B cell (primary cell): Measurements from ENCODE around the gene STAT5A. TPM values are rescaled to one million over a fixed set of nuclear protein-coding genes. Genes with fewer than 3 reads are reported as not detected.

Experiments used
- ATAC-seq: fragments of 200-7000 bp; cut with Tn5 transposase; one replicate; pipeline ENCODE4 v1.10.0; 2021; ENCODE audit warnings: low read depth, mild to moderate bottlenecking, moderate number of reproducible peaks, moderate library complexity
- CTCF ChIA-PET: fragments of 350-600 bp; sonication (Branson Sonifier 250); formaldehyde crosslinking; loops from one replicate; lab custom pipeline; 2021; ENCODE audit warnings: antibody characterized with exemption, inconsistent platforms; lab: Charles Lee
- POLR2A ChIA-PET: fragments of 350-600 bp; sonication (Branson Sonifier 250); formaldehyde crosslinking; loops from one replicate; lab custom pipeline; 2021; ENCODE audit warnings: antibody characterized with exemption; lab: Charles Lee
- DNase-seq: peaks from one replicate; pipeline ENCODE4 v3.0.0; 2013
- H2AFZ ChIP-seq: 2 replicates; pipeline ENCODE4 v1.6.1; 2012; ENCODE audit warnings: mild to moderate bottlenecking, low read depth, low read length; ENCODE audit not compliant: insufficient read depth, poor library complexity, severe bottlenecking
- H3K27ac ChIP-seq, 2 donors: 1 replicate in 1 of 2; 2 replicates in 1 of 2; pipeline ENCODE4 v1.5.1; 2012 to 2013; ENCODE audit warnings: low read length in 2 of 2, mild to moderate bottlenecking in 2 of 2, moderate library complexity in 1 of 2
- H3K27me3 ChIP-seq, 4 experiments: fragments of 200-600 bp in 1 of 4; sonication (generic) in 1 of 4; replicated peaks in 1 of 4; 1 replicate in 2 of 4; 2 replicates in 2 of 4; pipeline versions ENCODE4 v1.6.1 to v1.7.0; 2013 to 2016; ENCODE audit warnings: low read length in 3 of 4, mild to moderate bottlenecking in 2 of 4, mixed read lengths in 1 of 4, moderate library complexity in 1 of 4; ENCODE audit not compliant: insufficient read depth in 4 of 4, control insufficient read depth in 3 of 4; ENCODE audit errors: control extremely low read depth in 1 of 4
- H3K36me3 ChIP-seq, 2 experiments: replicated peaks in 1 of 2; 1 replicate in 1 of 2; 2 replicates in 1 of 2; pipeline versions ENCODE4 v1.6.1 to v1.7.1; 2013; ENCODE audit warnings: low read length in 1 of 2; ENCODE audit not compliant: insufficient read depth in 2 of 2, control insufficient read depth in 1 of 2; ENCODE audit errors: control extremely low read depth in 1 of 2, extremely low read depth in 1 of 2
- H3K4me1 ChIP-seq, 2 donors: fragments of 200-600 bp in 1 of 2; sonication (generic) in 1 of 2; 1 replicate in 1 of 2; 2 replicates in 1 of 2; pipeline versions ENCODE4 v1.5.1 to v1.6.1; 2013 to 2017; ENCODE audit warnings: low read length in 2 of 2; ENCODE audit not compliant: control insufficient read depth in 2 of 2, insufficient read depth in 2 of 2
- H3K4me2 ChIP-seq: replicated peaks from 2 replicates; pipeline ENCODE3; 2012; ENCODE audit warnings: mild to moderate bottlenecking, low read depth, low read length; ENCODE audit not compliant: poor library complexity, severe bottlenecking
- H3K4me3 ChIP-seq, 5 experiments: fragments of 200-600 bp in 1 of 5; sonication (generic) in 1 of 5; 1 replicate in 3 of 5; 2 replicates in 2 of 5; pipeline versions ENCODE4 v1.5.1 to v1.7.0; 2011 to 2016; ENCODE audit warnings: low read length in 4 of 5, mild to moderate bottlenecking in 4 of 5, low read depth in 2 of 5, control low read depth in 1 of 5, moderate library complexity in 1 of 5; ENCODE audit not compliant: insufficient read depth in 1 of 5; ENCODE audit errors: control extremely low read depth in 1 of 5, extremely low read depth in 1 of 5
- H3K79me2 ChIP-seq: fragments of 200-600 bp; sonication (generic); one replicate; pipeline ENCODE4 v1.6.0; 2016; ENCODE audit warnings: low read length; ENCODE audit not compliant: control insufficient read depth, insufficient read depth
- H3K9ac ChIP-seq: fragments of 200-600 bp; sonication (generic); 2 replicates; pipeline ENCODE4 v1.6.1; 2017; ENCODE audit warnings: mild to moderate bottlenecking, low read length, moderate library complexity
- H3K9me3 ChIP-seq, 3 donors: one replicate each; pipeline versions ENCODE4 v1.6.1 to v1.7.1; 2013; ENCODE audit warnings: low read length in 2 of 3; ENCODE audit not compliant: control insufficient read depth in 2 of 3, insufficient read depth in 1 of 3; ENCODE audit errors: control extremely low read depth in 1 of 3
- H4K20me1 ChIP-seq: 2 replicates; pipeline ENCODE4 v1.6.0; 2012; ENCODE audit warnings: mild to moderate bottlenecking, low read length; ENCODE audit not compliant: insufficient read depth, control insufficient read depth, poor library complexity, severe bottlenecking
- H3K27ac Mint-ChIP-seq: one replicate; pipeline ENCODE4 v1.8.0; 2021; ENCODE audit warnings: mixed read lengths
- H3K27me3 Mint-ChIP-seq: one replicate; pipeline ENCODE4 v1.8.0; 2021; ENCODE audit warnings: mixed read lengths
- H3K4me1 Mint-ChIP-seq: one replicate; pipeline ENCODE4 v1.8.0; 2021; ENCODE audit warnings: mixed read lengths
- H3K4me3 Mint-ChIP-seq: one replicate; pipeline ENCODE4 v1.8.0; 2021; ENCODE audit warnings: mixed read lengths
- H3K9me3 Mint-ChIP-seq: one replicate; pipeline ENCODE4 v1.8.0; 2022; ENCODE audit warnings: mixed read lengths; ENCODE audit not compliant: insufficient read depth
- EZH2 ChIP-seq: IDR thresholded peaks from 2 replicates; pipeline ENCODE4 v1.6.1; 2012; ENCODE audit warnings: borderline replicate concordance, low read depth, mild to moderate bottlenecking, moderate library complexity, low read length; ENCODE audit not compliant: insufficient read depth, poor library complexity, severe bottlenecking
- WGBS: methylation state at CpG from one replicate; pipeline ENCODE4 v1.1.5; 2013; ENCODE audit warnings: missing lambda C conversion rate; ENCODE audit not compliant: insufficient coverage; 5-methylcytosine and 5-hydroxymethylcytosine counted together
- intact Hi-C: fragments of 100-400 bp; cut with micrococcal nuclease; formaldehyde crosslinking; loops from one replicate; pipeline ENCODE4 v1.10.0; 2022
- polyA plus RNA-seq: library from polyadenylated mRNA; depleted of rRNA; stranded (reverse); fragments of >200 nt; gene quantifications from 2 replicates; pipeline ENCODE4 v1.2.3, GENCODE V29; 2012
- total RNA-seq, 2 donors: library from RNA; stranded (reverse); fragments of 120-200 nt in 1 of 2; gene quantifications; 1 replicate in 1 of 2; 2 replicates in 1 of 2; pipeline versions ENCODE4 v1.2.3 to v1.2.4, GENCODE V29; 2013 to 2022
- TF ChIP-seq, protein P1 (sequence below): fragments of 200-600 bp; IDR thresholded peaks from one replicate; pipeline ENCODE4 v1.8.0; 2022; ENCODE audit warnings: antibody characterized with exemption, mild to moderate bottlenecking

Gene STAT5A
- total and polyA plus RNA-seq, 2 donors (not counting 1 experiment from before 2014, with no cell fraction given): 48.8 to 110 TPM

DNA sequence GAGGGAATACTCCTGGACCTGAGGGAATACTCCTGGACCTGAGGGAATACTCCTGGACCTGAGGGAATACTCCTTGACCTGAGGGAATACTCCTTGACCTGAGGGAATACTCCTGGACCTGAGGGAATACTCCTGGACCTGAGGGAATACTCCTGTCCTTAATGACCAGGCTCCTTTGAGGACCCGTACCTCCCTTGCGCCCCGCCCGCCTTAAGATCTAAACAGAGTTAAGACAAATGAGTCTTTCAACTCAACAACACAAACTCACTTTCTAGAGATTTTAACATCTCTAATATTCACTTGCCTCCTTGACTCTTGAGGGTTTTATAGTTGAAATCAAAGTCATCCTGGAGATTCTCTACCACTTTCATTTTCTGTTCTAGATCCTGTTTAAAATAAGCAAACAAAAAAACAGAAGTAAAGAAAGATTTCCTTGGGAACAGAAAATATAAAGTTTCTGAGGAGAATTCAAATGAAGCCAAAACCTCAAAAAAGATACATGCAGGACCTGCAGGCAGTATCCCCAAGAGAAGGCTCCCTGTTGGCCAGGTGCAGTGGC, 50.2 kb downstream of the STAT5A start:
- peaks cover 0 to 6% of the 10 kb centered on the region in 2 donors for H3K4me1 ChIP-seq
- ChIA-PET POLR2A (no interaction called here), CTCF (no interaction called here)
- H3K4me3 ChIP-seq: no peak overlapping the region
- no peaks in the 10 kb centered on the region for H3K9me3 ChIP-seq
- Mint-ChIP-seq H3K9me3 (no peaks in the 10 kb centered on the region), H3K27ac (peak overlapping the region; percentile 76), H3K4me1 (peaks cover 33% of the 10 kb centered on the region), H3K27me3 (no peaks in the 10 kb centered on the region), H3K4me3 (no peak overlapping the region)
- ATAC-seq (no peak), DNase-seq (no peak)
- no peak overlapping the region for H2AFZ ChIP-seq
- H3K27ac ChIP-seq: no peak overlapping the region
- H3K9ac ChIP-seq: no peak overlapping the region
- H4K20me1 ChIP-seq: peaks cover 7% of the 10 kb centered on the region
- H3K4me2 ChIP-seq: no peak overlapping the region
- no peaks in the 10 kb centered on the region for H3K27me3 ChIP-seq
- H3K79me2 ChIP-seq: peaks cover 14% of the 10 kb centered on the region
- TF ChIP-seq, protein P1, sequence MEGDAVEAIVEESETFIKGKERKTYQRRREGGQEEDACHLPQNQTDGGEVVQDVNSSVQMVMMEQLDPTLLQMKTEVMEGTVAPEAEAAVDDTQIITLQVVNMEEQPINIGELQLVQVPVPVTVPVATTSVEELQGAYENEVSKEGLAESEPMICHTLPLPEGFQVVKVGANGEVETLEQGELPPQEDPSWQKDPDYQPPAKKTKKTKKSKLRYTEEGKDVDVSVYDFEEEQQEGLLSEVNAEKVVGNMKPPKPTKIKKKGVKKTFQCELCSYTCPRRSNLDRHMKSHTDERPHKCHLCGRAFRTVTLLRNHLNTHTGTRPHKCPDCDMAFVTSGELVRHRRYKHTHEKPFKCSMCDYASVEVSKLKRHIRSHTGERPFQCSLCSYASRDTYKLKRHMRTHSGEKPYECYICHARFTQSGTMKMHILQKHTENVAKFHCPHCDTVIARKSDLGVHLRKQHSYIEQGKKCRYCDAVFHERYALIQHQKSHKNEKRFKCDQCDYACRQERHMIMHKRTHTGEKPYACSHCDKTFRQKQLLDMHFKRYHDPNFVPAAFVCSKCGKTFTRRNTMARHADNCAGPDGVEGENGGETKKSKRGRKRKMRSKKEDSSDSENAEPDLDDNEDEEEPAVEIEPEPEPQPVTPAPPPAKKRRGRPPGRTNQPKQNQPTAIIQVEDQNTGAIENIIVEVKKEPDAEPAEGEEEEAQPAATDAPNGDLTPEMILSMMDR: no peak
- no peak for TF ChIP-seq EZH2
- peaks cover 8 to 65% of the 10 kb centered on the region in 2 experiments for H3K36me3 ChIP-seq
- intact Hi-C loops: no loop called here
- WGBS: no CpG with 5 or more reads among the region's 4 CpGs

- CTCF ChIA-PET: interaction anchor here (1.5 kb wide), 1 partner anchor 188 kb away, joined by 3 read pairs; no protein-coding TSS in a partner anchor
- peaks cover 18% of the 10 kb centered on the region for H3K79me2 ChIP-seq
- intact Hi-C loops: no loop called here
- peak overlapping the region; percentile 65 for H3K27ac Mint-ChIP-seq
- no peaks in the 10 kb centered on the region for H3K9me3 Mint-ChIP-seq
- H3K27me3 ChIP-seq: no peaks in the 10 kb centered on the region
- no peak overlapping the region for H3K4me3 ChIP-seq
- no peak overlapping the region for H3K27ac ChIP-seq
- H3K4me2 ChIP-seq: no peak overlapping the region
- H3K4me1 Mint-ChIP-seq: peaks cover 37% of the 10 kb centered on the region
- H4K20me1 ChIP-seq: peaks cover 7% of the 10 kb centered on the region
- no peak overlapping the region for H2AFZ ChIP-seq
- WGBS: 93% methylated on average over 2 of the region's 5 CpGs
- H3K4me1 ChIP-seq: peaks cover 0 to 6% of the 10 kb centered on the region in 2 donors
- H3K36me3 ChIP-seq: peaks cover 5 to 65% of the 10 kb centered on the region in 2 experiments
- H3K9ac ChIP-seq: no peak overlapping the region
- DNase-seq (no peak), ATAC-seq (no peak)
- TF ChIP-seq, protein P1: no peak
- POLR2A ChIA-PET: no interaction called here
- H3K4me3 Mint-ChIP-seq: no peak overlapping the region
- no peaks in the 10 kb centered on the region for H3K9me3 ChIP-seq
- no peaks in the 10 kb centered on the region for H3K27me3 Mint-ChIP-seq
Measured at GRCh38 chr17:42339221-42339620, 50.9 kb downstream of the STAT5A start.
